Measurements from ENCODE around the gene PSMB4.

- no peak for TF ChIP-seq CTCF (IDR thresholded peaks at IDR 0.05 in 8 of 11, conservative IDR thresholded peaks at IDR 0.05 in 3 of 11)
- no peak for TF ChIP-seq POLR2AphosphoS5 (IDR thresholded peaks at IDR 0.05)
These were observed 3.4 kb downstream of the PSMB4 start for GRCh38 chr1:151402764-151403163.

Measured in spleen (tissue), 7 donors.